Left forelimb (tissue), 1 donor: Measurements from ENCODE around the gene POLR3GL.

Source experiments
- DNase-seq: peaks from one replicate; pipeline ENCODE4 v3.0.0-alpha.2; 2018; ENCODE audit warnings: low spot score

Gene POLR3GL

DNA sequence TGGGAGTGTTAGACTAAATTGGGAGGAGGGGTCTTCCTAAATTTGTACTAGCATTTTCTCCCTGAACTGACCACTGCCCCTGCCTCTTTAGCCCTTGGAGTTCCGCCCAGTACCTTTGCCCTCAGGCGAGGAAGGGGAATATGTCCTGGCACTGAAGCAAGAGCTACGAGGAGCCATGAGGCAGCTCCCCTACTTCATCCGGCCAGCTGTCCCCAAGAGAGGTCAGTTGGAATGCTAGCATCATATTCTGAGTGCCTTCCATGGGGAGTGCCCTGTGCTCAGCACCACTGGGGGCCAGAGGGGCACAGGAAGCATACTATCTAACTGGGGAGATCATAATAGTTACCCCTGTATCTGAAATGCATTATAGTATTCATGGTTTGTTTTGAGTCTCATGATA lies 10.7 kb downstream of the POLR3GL start:
- no peak for DNase-seq

DNA sequence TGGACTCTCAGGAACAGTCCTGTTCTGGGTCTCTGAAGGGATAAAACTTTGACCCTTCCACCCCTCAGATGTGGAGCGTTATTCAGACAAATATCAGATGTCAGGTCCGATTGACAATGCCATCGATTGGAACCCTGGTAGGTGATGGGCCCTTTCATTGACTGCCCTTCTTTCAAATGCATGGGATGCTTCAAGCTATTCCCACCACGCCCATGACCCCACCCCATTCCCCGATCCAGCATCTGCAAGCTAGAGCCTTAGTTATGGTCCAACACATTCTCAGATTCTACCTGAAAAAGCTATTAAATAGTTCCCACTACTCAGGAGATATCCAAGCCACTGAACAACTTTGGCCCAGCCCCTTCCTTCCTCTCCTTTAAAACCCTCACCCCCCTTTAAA lies 12.5 kb downstream of the POLR3GL start:
- DNase-seq: no peak

DNA sequence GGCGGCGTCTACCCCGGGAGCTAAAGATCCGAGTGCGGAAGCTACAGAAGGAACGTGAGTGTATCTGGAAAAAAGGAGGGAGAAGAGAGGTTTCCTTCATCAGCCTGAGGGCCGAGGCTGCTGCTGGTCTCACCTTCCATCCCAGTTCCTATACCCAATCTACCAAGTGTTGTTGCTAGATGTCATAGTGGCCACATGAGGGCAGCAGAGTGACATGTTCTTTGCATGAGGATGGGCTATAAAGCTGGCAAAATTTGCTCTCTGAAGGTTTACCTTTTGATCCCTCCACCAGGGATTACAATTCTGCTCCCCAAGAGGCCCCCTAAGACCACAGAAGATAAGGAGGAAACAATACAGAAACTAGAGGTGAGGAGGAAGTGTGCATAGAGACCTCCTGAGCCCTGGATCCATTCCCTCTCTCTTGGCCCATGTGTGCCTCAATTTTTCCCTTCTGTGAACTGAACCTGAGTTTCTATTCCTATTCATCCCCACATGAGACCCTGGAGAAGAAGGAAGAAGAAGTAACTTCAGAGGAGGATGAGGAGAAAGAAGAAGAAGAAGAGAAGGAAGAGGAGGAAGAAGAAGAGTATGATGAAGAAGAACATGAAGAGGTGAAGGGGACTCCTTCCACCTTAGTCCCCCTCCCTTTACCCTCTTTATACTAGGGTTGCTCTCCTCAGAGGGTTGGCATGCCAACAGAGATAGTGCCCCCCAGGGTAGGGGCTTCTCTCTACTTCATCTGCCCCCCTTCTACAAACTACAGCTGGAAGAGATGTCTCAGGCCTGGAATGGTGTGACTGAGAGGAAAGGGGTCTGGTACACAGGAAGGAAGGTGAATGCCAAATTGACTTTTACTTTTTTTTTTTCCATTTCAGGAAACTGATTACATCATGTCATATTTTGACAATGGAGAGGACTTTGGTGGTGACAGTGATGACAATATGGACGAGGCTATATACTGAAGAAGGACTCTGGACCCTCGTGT lies 13.3 kb downstream of the POLR3GL start:
- DNase-seq: no peak

DNA sequence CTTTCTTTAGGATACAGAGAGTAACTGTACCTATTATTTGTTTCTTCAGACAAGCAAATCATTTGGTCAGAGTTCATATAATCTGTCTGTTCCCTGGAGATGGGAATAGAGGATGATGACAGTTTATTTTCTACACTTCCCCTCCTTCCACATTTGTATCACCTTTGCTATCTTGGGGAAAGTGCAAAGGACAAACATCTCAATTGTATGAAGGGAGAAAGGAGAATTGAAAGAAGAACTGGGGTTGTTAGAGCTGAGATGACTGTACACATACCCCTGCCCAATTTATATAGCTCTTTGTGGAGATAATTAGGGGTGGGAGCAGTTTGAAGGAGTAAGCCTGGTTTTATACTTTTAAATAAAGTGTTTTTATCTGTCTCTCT lies 14.0 kb downstream of the POLR3GL start:
- no peak for DNase-seq

DNA sequence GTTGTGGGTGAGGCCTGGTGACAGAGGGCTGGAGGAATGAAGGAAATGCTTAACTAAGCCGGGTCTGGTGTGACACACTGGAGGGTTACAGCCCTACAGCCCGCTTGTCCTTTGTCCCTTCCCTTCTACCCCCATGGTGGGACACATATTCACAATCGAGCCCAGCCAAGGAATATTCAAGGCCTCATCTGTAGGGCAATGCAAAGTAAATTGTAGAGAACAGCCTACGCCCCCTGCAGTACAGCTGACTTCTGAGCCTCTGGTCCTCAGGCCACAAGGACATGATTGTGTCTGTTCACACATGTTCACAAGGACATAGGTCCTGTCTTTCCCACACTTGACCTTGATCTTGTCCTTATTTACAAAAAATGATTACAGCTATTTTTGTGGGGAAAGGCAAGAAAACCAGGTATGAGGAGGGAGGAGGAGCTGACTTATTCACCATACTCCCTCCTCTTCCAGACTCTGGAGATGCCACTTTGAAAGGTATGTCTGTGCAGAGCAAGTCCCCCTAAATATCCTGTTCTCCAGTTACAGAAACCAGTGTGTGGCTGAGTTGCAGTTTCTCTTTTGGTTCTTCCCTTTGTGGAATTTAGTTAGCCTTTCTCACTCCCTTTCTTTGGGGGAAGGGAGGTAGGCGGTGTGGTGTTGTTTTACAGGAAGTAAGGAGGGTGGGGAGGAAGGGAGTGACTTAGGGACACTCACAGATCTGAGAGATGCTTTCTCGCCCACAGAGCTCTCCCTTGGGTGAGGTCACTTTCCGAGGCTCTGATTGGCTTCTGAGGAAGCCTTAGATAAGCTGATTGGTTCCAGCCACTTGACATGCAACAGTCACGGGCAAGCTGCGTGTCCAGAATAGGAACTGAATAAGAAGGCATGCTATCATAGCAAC lies 14.6 kb downstream of the POLR3GL start:
- DNase-seq: peak; percentile 87

DNA sequence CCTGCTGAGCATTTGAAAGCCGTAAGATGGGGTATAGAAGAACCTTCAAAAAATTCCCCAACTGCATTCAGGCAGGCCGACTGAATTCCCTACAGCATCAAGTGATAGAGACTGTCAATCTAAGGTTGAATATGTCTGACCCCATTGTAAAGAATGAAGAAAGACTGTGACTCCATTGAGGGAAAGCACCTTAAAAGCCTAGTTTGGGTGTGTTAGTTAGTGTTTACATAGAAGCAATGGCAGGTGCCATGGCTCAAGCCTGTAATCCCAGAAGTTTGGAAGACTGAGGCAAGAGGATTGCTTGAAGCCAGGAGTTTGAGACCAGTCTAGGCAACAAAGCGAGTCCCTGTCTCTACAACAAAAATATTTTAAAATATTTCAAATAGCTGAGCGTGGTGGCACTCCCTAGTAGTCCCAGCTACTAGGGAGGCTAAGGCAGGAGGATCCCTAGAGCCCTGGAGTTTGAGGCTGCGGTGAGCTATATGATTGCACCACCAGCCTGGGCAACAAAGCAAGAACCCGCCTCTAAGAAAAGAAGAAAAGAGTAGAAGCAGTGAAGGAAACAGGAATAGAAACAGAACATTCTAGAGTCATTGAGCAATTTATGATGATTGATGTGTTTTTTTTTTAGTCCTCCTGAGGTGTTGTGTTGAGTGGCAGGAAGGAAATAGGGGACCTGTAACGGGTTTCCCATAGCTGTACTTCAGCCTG lies 15.4 kb downstream of the POLR3GL start:
- DNase-seq: no peak

DNA sequence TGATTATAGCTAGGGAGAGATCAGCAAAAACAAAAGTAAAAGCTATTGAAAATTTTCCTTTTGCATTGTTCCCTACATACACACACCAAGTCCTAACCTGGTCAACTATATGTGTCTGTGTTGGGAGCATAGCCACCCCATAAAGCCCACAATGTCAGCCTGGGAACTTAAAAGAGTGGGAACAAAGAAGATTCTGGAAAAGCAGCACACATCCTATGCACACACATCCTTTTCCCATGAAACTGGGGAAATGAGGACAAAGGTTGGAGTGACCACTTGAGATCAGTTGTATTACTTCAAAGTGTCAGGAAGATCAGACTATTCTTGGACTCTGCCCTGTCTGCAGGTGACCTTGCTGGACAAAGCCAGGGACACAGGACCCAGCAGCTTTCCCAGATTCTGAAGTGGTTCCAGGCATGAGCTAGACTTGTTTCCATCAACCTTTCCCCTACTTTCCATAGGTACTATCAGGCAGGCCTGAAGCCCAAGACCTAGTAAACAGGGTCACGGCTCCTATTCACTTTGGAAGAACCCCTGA lies 16.0 kb downstream of the POLR3GL start:
- no peak for DNase-seq

DNA sequence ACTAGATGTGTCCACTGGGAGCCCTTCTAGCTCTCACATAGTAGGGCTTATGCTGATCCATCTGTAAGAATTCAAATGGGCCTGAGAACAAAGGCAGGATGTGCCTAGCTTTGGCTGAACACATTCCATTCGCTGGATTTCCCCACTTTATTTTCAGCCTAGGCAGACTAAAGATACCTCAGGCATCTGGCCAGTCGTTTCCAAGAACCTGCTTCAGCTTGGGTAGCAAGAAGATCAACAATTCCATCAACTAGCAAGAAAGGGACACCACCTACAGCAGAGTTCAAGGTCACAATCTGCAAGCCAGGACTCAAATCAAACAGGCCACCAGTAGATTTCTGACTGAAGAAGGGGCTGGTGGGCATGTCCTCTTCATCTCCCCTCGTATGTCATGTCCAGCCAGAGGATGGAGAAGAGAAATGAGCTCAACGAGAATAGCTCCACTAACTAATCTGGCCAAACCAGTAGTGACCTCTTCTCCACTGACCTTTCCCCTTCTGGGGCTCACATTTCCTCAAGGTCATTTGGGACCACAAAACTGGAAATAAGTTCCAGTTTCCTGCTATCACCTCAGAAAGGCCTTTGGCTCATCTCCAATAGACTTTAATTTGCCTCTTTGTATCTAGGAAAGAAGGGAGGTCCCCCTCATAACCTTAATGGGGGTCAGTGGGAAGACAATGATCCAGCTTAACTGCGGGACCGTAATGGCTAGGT lies 17.7 kb downstream of the POLR3GL start:
- DNase-seq: no peak

DNA sequence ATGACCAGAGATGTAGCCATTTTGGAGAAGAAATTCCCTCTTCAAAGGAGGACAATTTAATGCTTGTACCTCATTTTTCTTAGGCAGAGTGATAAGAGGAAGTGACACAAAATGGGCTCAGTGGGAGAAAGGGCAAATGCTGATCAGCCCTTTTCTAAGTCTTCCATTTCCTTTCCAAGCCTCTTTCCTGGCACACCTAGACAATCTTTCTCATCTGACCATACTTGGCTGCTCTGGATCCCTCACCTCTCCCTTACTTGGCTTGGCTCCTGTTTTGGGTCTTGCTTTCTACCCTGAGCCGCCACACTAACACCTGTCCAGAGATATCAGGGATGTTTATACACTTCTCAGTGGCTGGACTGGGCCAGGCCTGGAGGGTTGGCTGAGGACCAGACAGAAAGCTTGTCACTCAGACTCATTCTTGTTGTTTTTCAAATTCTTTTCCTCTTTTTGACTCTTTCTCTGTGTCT lies 18.8 kb downstream of the POLR3GL start:
- no peak for DNase-seq

DNA sequence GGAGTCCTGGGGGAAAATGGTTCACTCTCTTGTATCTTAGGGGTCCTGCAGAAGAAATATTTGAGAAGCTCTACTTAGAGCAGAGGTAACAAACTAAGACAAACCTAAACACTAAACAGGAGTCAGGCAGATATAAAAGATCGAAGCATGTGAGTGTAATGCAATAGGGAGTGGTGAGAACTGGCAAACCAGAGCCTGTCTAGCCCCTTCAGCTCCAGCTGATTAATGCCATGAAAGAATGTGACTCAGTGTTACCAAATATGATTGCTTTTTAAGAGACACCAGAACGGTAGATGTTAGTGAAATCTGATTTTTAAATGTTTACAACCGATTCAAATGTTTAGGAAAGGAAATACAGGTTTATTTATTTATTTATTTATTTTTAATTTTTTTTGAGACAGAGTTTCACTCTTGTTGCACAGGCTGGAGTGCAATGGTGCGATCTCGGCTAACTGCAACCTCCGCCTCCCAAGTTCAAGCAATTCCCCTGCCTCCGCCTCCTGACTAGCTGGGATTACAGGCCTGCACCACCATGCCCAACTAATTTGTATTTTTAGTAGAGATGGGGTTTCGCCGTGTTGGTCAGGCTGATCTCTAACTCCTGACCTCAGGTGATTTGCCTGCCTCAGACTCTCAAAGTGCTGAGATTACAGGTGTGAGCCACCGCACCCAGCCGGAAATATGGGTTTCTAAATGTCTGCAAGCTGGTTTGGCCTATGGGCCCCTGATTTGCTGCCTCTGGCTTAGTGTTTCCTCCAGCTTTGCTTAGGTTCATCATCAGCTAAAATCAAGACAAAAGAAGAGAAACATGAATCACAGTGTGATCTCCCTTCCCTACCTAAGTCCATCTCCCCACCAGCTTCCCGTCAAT lies 19.7 kb downstream of the POLR3GL start:
- no peak for DNase-seq

DNA sequence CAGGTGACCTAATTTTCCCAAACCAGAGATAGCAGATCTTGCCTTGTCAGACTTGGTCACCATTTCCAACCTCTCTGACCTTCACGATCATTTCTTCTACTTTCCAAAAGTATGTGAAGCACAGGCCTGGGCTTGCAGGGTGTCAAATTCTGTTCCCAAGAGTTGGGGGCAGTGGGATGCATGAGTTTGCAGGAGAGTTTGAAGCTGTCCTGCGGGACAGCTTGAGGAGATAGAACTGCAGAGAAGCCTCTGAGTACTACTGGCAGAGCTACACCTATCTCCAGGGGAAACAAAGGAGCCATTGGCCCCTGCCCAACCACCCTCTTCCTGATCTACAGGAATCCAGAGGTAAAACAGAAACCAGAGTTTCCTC lies 20.6 kb downstream of the POLR3GL start:
- no peak for DNase-seq

DNA sequence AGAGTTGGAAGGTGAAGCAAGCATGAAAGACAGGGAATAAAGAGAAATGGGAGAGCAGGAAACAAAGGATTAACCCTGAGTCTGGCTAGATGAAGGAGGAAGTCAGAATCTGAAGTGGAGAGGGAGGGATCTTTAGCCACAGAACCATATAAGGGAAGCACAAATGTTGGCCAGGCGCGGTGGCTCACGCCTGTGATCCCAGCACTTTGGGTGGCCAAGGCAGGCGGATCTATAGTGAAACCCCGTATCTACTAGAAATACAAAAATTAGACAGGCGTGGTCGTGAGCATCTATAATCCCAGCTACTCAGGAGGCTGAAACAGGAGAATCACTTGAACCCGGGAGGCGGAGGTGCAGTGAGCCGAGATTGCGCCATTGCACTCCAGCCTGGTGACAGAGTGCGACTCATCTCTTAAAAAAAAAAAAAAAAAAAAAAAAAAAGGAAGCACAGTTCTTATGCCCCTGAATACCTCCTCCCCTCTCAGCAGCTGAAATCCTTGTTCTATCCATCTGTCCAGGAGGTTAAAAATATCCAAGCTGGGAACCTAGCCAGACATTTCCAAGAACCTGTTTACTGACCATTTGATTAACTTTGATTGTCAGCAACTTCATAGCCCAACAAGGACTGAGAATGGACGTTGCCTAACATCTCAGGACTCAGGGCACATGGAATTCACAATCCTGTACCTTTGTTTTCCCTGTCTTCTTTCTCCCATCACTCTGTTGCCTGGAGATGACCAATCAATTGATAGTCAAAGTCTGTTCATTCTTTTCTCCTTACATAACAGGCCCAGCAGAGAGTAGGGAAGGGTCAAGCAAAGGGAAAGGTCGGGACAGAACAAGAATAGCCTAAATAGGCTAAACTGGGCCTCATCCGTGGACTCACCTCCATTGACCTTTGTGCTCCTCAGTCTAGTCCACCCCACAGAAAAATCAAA lies 21.3 kb downstream of the POLR3GL start:
- no peak for DNase-seq

DNA sequence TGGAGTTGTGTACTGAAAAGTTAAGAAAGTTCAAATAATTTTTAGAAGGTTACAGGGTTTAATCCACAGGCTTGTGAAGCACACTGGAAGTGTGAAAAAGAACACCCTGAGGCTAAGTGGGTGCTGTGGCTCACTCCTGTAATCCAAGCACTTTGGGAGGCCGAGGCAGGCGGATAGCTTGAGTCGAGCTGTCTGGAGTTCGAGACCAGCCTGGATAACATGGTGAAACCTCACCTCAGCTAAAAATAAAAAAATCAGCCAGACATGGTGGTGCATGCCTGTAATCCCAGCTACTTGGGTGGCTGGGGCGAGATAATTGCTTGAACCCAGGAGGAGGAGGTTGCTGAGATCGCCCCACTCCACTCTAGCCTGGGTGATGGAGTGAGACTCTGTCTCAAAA lies 22.1 kb downstream of the POLR3GL start:
- no peak for DNase-seq

DNA sequence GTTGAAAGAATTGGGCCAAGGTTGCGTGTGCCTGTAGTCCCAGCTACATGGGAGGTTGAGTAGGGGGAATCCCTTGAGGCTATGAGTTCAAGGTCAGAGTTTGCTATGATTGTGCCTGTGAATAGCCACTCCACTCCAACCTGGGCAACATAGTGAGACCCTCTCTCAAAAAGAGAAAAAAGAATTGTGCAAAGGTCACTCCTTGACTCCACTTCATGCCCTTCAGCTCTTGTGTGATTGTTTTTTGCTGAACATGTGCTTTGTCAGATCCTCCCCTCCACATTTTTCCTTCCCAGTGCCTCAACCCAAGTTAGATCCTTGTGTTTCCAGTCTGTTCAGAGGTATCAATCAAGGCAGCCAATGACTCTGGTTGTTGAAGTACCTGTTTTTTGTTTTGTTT lies 23.4 kb downstream of the POLR3GL start:
- no peak for DNase-seq

DNA sequence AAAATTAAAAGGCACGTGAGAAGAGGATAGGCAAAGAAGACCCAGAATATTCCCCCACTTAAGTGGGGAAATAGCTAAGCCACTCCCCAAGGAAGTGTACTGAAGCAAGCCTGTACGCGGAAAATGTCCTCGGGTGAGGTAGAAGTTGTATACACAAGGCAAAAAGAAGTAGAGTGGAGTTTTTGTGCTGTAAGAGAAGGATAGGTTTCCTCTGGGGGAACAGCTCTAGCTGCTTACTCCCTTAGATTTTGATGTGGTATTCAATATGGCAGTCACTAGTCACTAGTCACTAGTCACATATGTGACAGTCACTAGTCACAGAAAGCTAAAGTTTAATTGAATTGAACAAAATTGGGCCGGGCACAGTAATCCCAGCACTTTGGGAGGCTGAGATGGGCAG lies 24.3 kb downstream of the POLR3GL start:
- no peak for DNase-seq

DNA sequence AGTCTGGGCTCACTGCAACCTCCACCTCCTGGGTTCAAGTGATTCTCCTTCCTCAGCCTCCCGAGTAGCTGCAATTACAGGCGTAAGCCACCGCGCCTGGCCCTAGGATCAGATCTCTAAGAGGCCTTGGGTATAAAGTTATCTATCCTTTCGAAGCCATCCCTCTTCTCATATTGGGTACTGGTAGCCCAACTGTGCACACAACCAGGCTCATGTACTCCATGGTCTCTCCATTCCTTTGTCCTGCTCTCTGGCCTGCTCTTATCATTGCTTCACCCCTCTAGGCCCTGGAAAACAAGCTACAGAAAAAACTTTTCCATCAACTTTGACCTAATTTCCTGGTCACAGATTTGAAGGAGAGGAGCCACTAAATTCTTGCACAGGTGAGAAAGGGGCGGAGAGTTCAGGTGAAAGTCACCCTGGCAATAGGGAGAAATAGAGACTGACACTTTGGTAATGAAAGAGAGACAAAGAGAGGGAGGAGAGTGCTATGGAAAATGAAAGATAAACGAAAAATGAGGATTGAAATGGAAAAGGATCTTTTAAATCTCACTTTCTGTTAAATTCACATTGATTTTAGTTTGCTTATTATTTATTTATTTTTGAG lies 25.9 kb downstream of the POLR3GL start:
- DNase-seq: no peak

DNA sequence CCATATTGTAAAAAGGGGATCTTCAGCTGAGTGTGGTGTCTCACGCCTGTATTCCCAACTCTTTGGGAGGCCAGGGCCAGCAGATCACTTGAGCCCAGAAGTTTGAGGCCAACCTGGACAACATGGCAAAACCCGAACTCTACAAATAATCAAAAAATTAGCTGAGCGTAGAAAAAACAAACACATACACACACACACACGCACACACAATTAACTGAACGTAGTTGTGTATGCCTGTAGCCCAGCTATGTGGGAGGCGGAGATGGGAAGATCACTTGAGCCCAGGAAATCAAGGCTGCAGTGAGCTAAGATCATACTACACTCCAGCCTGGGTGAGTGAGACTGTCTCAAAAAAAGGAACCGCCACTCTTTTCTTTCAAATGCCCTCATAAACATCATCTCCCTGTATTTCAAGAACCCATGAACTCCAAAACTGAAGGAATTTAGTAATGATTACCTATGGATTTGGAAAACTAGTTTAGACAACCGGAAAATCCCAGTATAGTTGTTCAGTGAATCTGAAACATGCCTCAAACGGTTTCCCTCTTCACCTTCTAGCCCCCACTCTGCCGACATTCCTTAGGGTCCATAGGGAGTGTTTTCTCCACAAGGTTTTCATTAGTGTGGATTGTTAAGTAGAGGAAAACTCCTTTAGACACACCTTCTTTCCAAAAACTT lies 27.4 kb downstream of the POLR3GL start:
- no peak for DNase-seq

DNA sequence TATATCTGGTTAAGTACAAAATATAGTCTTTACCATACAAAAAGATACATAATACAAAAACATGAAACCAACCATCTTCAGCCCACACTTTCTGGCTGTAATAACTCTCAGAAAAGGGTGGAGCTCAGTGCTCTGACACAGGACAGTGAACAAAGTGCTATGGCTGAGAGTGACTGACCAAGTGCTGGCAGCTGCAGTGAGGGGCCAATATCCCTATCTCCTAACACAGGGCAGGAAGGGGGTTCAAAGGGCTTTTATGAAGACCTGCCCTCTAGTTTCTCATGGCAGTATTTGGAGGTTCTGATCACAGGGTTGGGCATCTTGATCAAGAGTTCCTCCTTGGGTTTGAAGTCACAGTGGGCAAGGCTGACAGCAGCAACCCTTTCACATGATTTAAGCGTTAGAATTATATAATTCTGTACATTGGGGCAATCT lies 28.0 kb downstream of the POLR3GL start:
- no peak for DNase-seq
